Measurements from ENCODE around the gene OR5V1. TPM values are rescaled to one million over a fixed set of nuclear protein-coding genes. Genes with fewer than 3 reads are reported as not detected.
"Not testable (repeated sequence)": the region's sequence is repeated elsewhere in the genome, so short reads cannot be mapped to it uniquely, and the experiment has no call there.

OR5V1 gene
- total and polyA plus RNA-seq, 4 donors: not detected

DNA sequence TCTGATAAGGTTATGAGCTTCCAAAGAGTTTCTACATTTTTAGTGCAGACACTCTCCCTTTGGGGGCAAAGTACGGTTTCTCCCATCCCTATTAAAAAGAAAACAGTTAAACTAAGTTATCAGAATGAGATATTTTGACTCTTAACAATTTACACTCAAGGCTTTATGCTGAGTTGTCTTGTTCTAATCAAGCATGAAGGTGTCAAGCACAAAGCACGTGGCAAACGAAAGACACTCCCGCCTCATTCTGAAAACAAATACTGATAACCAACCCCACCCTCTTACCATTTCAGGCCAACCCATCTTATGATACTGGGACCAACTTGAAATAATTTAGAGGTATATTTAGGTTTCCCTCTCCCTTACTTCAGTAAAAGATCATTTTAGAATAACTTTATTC is 42.9 kb downstream of the OR5V1 start:
- TF ChIP-seq HNF4G (IDR thresholded peaks at IDR 0.05) (no peak), FOXA1 (IDR thresholded peaks at IDR 0.05) (no peak), NR2F2 (IDR thresholded peaks at IDR 0.05) (no peak), TAF1 (conservative IDR thresholded peaks at IDR 0.05) (no peak), FOXA2 (IDR thresholded peaks at IDR 0.05) (no peak), YY1 (IDR thresholded peaks at IDR 0.05) (no peak), HNF4A (conservative IDR thresholded peaks at IDR 0.05) (no peak), GABPA (IDR thresholded peaks at IDR 0.05 in 1 of 2, conservative IDR thresholded peaks at IDR 0.05 in 1 of 2) (no peak), JUND (IDR thresholded peaks at IDR 0.05) (no peak), SP1 (IDR thresholded peaks at IDR 0.05) (no peak), RAD21 (IDR thresholded peaks at IDR 0.05) (no peak), RXRA (IDR thresholded peaks at IDR 0.05) (no peak)
- TF ChIP-seq, protein P1, sequence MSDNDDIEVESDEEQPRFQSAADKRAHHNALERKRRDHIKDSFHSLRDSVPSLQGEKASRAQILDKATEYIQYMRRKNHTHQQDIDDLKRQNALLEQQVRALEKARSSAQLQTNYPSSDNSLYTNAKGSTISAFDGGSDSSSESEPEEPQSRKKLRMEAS (IDR thresholded peaks at IDR 0.05): no peak
- TF ChIP-seq, protein P2, sequence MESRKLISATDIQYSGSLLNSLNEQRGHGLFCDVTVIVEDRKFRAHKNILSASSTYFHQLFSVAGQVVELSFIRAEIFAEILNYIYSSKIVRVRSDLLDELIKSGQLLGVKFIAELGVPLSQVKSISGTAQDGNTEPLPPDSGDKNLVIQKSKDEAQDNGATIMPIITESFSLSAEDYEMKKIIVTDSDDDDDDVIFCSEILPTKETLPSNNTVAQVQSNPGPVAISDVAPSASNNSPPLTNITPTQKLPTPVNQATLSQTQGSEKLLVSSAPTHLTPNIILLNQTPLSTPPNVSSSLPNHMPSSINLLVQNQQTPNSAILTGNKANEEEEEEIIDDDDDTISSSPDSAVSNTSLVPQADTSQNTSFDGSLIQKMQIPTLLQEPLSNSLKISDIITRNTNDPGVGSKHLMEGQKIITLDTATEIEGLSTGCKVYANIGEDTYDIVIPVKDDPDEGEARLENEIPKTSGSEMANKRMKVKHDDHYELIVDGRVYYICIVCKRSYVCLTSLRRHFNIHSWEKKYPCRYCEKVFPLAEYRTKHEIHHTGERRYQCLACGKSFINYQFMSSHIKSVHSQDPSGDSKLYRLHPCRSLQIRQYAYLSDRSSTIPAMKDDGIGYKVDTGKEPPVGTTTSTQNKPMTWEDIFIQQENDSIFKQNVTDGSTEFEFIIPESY (IDR thresholded peaks at IDR 0.05): no peak
- TF ChIP-seq, protein P3, sequence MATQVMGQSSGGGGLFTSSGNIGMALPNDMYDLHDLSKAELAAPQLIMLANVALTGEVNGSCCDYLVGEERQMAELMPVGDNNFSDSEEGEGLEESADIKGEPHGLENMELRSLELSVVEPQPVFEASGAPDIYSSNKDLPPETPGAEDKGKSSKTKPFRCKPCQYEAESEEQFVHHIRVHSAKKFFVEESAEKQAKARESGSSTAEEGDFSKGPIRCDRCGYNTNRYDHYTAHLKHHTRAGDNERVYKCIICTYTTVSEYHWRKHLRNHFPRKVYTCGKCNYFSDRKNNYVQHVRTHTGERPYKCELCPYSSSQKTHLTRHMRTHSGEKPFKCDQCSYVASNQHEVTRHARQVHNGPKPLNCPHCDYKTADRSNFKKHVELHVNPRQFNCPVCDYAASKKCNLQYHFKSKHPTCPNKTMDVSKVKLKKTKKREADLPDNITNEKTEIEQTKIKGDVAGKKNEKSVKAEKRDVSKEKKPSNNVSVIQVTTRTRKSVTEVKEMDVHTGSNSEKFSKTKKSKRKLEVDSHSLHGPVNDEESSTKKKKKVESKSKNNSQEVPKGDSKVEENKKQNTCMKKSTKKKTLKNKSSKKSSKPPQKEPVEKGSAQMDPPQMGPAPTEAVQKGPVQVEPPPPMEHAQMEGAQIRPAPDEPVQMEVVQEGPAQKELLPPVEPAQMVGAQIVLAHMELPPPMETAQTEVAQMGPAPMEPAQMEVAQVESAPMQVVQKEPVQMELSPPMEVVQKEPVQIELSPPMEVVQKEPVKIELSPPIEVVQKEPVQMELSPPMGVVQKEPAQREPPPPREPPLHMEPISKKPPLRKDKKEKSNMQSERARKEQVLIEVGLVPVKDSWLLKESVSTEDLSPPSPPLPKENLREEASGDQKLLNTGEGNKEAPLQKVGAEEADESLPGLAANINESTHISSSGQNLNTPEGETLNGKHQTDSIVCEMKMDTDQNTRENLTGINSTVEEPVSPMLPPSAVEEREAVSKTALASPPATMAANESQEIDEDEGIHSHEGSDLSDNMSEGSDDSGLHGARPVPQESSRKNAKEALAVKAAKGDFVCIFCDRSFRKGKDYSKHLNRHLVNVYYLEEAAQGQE (IDR thresholded peaks at IDR 0.05): no peak
- TF ChIP-seq, protein P4, sequence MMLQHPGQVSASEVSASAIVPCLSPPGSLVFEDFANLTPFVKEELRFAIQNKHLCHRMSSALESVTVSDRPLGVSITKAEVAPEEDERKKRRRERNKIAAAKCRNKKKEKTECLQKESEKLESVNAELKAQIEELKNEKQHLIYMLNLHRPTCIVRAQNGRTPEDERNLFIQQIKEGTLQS (IDR thresholded peaks at IDR 0.05): no peak
- TF ChIP-seq, protein P5, sequence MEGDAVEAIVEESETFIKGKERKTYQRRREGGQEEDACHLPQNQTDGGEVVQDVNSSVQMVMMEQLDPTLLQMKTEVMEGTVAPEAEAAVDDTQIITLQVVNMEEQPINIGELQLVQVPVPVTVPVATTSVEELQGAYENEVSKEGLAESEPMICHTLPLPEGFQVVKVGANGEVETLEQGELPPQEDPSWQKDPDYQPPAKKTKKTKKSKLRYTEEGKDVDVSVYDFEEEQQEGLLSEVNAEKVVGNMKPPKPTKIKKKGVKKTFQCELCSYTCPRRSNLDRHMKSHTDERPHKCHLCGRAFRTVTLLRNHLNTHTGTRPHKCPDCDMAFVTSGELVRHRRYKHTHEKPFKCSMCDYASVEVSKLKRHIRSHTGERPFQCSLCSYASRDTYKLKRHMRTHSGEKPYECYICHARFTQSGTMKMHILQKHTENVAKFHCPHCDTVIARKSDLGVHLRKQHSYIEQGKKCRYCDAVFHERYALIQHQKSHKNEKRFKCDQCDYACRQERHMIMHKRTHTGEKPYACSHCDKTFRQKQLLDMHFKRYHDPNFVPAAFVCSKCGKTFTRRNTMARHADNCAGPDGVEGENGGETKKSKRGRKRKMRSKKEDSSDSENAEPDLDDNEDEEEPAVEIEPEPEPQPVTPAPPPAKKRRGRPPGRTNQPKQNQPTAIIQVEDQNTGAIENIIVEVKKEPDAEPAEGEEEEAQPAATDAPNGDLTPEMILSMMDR (IDR thresholded peaks at IDR 0.05; ENCODE audit: low read depth, low read length, missing input control): no peak
- 58% methylated on average over 4 of the region's 4 CpGs for WGBS
- H3K9me3 ChIP-seq (ENCODE audit: control insufficient read depth in 4 of 4, low read length in 3 of 4): no peaks in the 10 kb centered on the region
- no peak for DNase-seq (ENCODE audit: low spot score)
- peaks cover 0 to 2% (median 0%) of the 10 kb centered on the region in 4 donors for H3K27me3 ChIP-seq (ENCODE audit: control insufficient read depth in 4 of 4, insufficient read depth in 4 of 4, low read length in 3 of 4)
- H3K36me3 ChIP-seq (ENCODE audit: control insufficient read depth in 4 of 4, insufficient read depth in 3 of 4, low read depth in 1 of 4, low read length in 3 of 4): no peaks in the 10 kb centered on the region
- H3K4me3 ChIP-seq (ENCODE audit: low read depth in 1 of 3, low read length in 3 of 3): no peak overlapping the region
- H3K9ac ChIP-seq (ENCODE audit: low read depth in 1 of 2, low read length in 2 of 2): no peak overlapping the region
- H3K4me1 ChIP-seq (ENCODE audit: control insufficient read depth in 4 of 4, insufficient read depth in 4 of 4, low read length in 3 of 4): no peaks in the 10 kb centered on the region
- H3K27ac ChIP-seq (ENCODE audit: low read depth in 1 of 2, low read length in 2 of 2): no peak overlapping the region

DNA sequence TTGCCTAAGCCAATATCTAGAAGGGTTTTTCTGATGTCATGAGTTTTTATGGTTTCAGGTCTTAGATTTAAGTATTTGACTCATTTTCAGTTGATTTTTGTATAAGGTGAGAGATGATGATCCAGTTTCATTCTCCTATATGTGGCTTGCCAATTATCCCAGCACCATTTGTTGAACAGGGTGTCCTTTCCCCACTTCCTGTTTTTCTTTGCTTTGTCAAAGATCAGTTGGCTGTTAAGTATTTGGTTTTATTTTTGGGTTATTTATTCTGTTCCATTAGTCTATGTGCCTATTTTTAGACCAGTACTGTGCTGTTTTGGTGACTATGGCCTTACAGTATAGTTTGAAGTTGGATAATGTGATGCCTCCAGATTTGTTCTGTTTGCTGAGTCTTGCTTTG is 45.3 kb downstream of the OR5V1 start:
- H3K4me3 ChIP-seq (ENCODE audit: low read depth in 1 of 3, low read length in 3 of 3); H3K9me3 ChIP-seq (ENCODE audit: control insufficient read depth in 4 of 4, low read length in 3 of 4); H3K36me3 ChIP-seq (ENCODE audit: control insufficient read depth in 4 of 4, insufficient read depth in 3 of 4, low read depth in 1 of 4, low read length in 3 of 4); H3K27me3 ChIP-seq (ENCODE audit: control insufficient read depth in 4 of 4, insufficient read depth in 4 of 4, low read length in 3 of 4); H3K4me1 ChIP-seq (ENCODE audit: control insufficient read depth in 4 of 4, insufficient read depth in 4 of 4, low read length in 3 of 4); H3K27ac ChIP-seq (ENCODE audit: low read depth in 1 of 2, low read length in 2 of 2); H3K9ac ChIP-seq (ENCODE audit: low read depth in 1 of 2, low read length in 2 of 2); DNase-seq (ENCODE audit: low spot score): not testable (repeated sequence)
